Heart left ventricle (tissue), 13 donors: ENCODE measurements around the gene HTR1D.

Experiments
- POLR2A ChIP-seq, 2 donors: fragments of 450-650 bp; IDR thresholded peaks; one replicate each; pipeline ENCODE4 v1.6.1; 2017; ENCODE audit warnings: antibody characterized with exemption in 2 of 2, mild to moderate bottlenecking in 2 of 2, moderate library complexity in 2 of 2
- TF ChIP-seq, protein P1 (sequence below), 12 donors: fragments of 200-600 bp; sonication (generic) in 4 of 12; IDR thresholded peaks; one replicate each; pipeline versions ENCODE4 v1.5.0 to v1.8.0; 2018 to 2022; ENCODE audit warnings: antibody characterized with exemption in 12 of 12, mild to moderate bottlenecking in 5 of 12
- donor health status: ischemic (EF 13 %, LVEDD 7.1; RV severe dilation, severe dysfunction).
- donor health status: DM: no; HTN: yes; CAD: no.
- donor health status: DM: no; HTN: no; CAD: no.
- donor health status: ischemic (EF 25% LVEDD 6.9; RV normal size, moderate dysfunction).
- donor health status: ischemic (EF 25% LVEDD 5.7; RV mildly dilated, moderate dysfunction).
- donor health status: ischemic (EF 35%, LVEDD 5.7; RV mildly dilated, moderate dysfunction).
- donor health status: nonischemic (EF 11% LVEDD 7.7; RV severe dilation, severe dysfunction).
- donor health status: DM: yes; HTN: yes; CAD: no.
- donor health status: PGD.
- donor health status: ischemic (EF 29% LVEDD 5.4; RV normal size, mild dysfunction).
- donor health status: nonischemic (EF 23%, LVEDD 6.1; RV moderate dilation, normal function).

DNA sequence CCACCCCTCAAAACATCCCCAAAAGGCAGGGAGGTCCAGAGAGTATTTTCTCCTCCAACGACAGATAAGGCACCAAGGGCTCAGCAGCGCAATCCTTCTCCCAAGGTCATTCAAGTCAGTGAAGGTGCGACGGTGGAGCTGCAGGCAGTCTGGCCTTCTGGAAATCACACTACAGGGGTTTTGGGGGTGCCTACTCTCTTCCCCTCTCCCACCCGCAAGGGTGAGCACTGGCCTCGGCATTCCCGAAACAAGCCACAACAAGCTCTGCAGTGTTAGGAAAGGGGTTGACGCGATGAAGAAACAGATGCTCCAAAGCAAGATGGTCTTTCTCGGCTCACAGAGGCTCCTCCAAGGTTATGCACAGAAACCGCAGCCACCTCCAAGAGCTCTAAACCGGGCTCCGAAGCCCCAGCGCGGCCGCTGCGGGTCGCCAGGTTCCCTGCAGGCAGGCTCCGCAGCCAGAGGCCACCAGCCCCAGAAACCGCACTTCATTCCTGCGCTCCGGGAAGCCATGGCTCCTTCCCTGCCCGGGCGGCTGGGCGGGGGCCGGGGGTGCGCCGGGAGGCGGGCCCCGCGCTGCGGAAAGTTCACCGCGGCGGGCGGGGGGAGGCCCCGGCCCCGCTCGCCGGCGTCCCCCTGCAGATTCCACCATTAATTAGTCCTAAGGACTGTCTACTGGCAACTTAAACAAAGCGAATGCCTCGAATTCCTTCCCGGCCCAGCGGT is 49.8 kb downstream of the HTR1D start:
- TF ChIP-seq, protein P1, sequence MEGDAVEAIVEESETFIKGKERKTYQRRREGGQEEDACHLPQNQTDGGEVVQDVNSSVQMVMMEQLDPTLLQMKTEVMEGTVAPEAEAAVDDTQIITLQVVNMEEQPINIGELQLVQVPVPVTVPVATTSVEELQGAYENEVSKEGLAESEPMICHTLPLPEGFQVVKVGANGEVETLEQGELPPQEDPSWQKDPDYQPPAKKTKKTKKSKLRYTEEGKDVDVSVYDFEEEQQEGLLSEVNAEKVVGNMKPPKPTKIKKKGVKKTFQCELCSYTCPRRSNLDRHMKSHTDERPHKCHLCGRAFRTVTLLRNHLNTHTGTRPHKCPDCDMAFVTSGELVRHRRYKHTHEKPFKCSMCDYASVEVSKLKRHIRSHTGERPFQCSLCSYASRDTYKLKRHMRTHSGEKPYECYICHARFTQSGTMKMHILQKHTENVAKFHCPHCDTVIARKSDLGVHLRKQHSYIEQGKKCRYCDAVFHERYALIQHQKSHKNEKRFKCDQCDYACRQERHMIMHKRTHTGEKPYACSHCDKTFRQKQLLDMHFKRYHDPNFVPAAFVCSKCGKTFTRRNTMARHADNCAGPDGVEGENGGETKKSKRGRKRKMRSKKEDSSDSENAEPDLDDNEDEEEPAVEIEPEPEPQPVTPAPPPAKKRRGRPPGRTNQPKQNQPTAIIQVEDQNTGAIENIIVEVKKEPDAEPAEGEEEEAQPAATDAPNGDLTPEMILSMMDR (IDR thresholded peaks at IDR 0.05) = no peak
- TF ChIP-seq POLR2A (IDR thresholded peaks at IDR 0.05) = no peak
